Upper lobe of left lung (tissue), 4 donors: ENCODE data around the gene LHX2.

Experiments used
- CTCF ChIP-seq, 6 experiments: fragments of 450-650 bp in 4 of 6; fragments of 200-600 bp in 2 of 6; sonication (generic) in 2 of 6; IDR thresholded peaks; one replicate each; pipeline ENCODE4 v1.5.1; 2016 to 2019; ENCODE audit warnings: antibody characterized with exemption in 6 of 6
- POLR2A ChIP-seq, 4 donors: fragments of 450-650 bp; IDR thresholded peaks; one replicate each; pipeline ENCODE4 v1.5.1; 2016 to 2017; ENCODE audit warnings: antibody characterized with exemption in 4 of 4, mild to moderate bottlenecking in 2 of 4
- POLR2AphosphoS5 ChIP-seq, 2 donors: sonication (generic); formaldehyde crosslinking; IDR thresholded peaks; one replicate each; pipeline ENCODE4 v1.5.1; 2017; ENCODE audit warnings: antibody characterized with exemption in 2 of 2

GRCh38 chr9:124038239-124038638, 26.7 kb downstream of the LHX2 start:
- no peak for TF ChIP-seq POLR2A (IDR thresholded peaks at IDR 0.05)
- TF ChIP-seq CTCF (IDR thresholded peaks at IDR 0.05), result no peak
- no peak for TF ChIP-seq POLR2AphosphoS5 (IDR thresholded peaks at IDR 0.05)
